Endothelial cell of umbilical vein (primary cell): ENCODE data around the gene TOMM20. TPM values are rescaled to one million over a fixed set of nuclear protein-coding genes. Genes with fewer than 3 reads are reported as not detected.

Source experiments
- BruUV-seq: library from RNA; stranded (reverse); fragments of 400-500 nt; replicated peaks from 2 replicates; lab custom pipeline; 2021; lab: Mats Ljungman, UMichigan
- CTCF ChIA-PET: fragments of 300-600, 350-600 bp; sonication (Branson Sonifier 250); formaldehyde crosslinking; loops from one replicate; lab custom pipeline; 2021; ENCODE audit warnings: antibody characterized with exemption, inconsistent platforms; lab: Charles Lee
- POLR2A ChIA-PET: fragments of 300-600, 350-600 bp; sonication (Branson Sonifier 250); formaldehyde crosslinking; loops from one replicate; lab custom pipeline; 2021; ENCODE audit warnings: antibody characterized with exemption, inconsistent platforms; lab: Charles Lee
- DNase-seq: peaks from one replicate; pipeline ENCODE4 v3.0.0-alpha.2; 2011; ENCODE audit warnings: low read depth, low spot score
- FAIRE-seq: peaks from 2 replicates; lab custom pipeline; 2011; peaks lifted over from hg19 to GRCh38; lab: Jason Lieb, UNC
- H2AFZ ChIP-seq: 2 replicates; pipeline ENCODE4 v1.6.0; 2012; ENCODE audit warnings: low read depth, low read length, control low read depth, inconsistent platforms
- H3K27ac ChIP-seq: 2 replicates; pipeline ENCODE4 v1.5.1; 2011; ENCODE audit warnings: low read depth, mild to moderate bottlenecking, control low read depth, low read length, moderate library complexity; ENCODE audit not compliant: insufficient read depth
- H3K27me3 ChIP-seq, 2 experiments: 2 replicates each; pipeline versions ENCODE4 v1.6.0 to v1.6.1; 2011; ENCODE audit warnings: low read length in 2 of 2, mixed read lengths in 1 of 2; ENCODE audit not compliant: control insufficient read depth in 2 of 2, insufficient read depth in 2 of 2
- H3K36me3 ChIP-seq, 2 experiments: 2 replicates in 1 of 2; 3 replicates in 1 of 2; pipeline ENCODE4 v1.5.1; 2011; ENCODE audit warnings: low read length in 2 of 2, mild to moderate bottlenecking in 1 of 2, moderate library complexity in 1 of 2; ENCODE audit not compliant: control insufficient read depth in 2 of 2, insufficient read depth in 2 of 2; ENCODE audit errors: extremely low read depth in 1 of 2
- H3K4me1 ChIP-seq: 3 replicates; pipeline ENCODE4 v1.5.1; 2011; ENCODE audit warnings: mild to moderate bottlenecking, low read length; ENCODE audit not compliant: control insufficient read depth, insufficient read depth; ENCODE audit errors: extremely low read depth
- H3K4me2 ChIP-seq: 2 replicates; pipeline ENCODE4 v1.6.1; 2011; ENCODE audit warnings: low read length, control low read depth, mixed read lengths; ENCODE audit not compliant: insufficient read depth
- H3K4me3 ChIP-seq, 3 experiments: fragments of 200-600 bp in 1 of 3; sonication (generic), shearing (Covaris generic) in 1 of 3; replicated peaks in 1 of 3; 2 replicates each; pipeline ENCODE4 v1.5.1; 2011 to 2016; ENCODE audit warnings: control low read depth in 3 of 3, low read length in 3 of 3, mild to moderate bottlenecking in 2 of 3, inconsistent platforms in 1 of 3, low read depth in 1 of 3, moderate library complexity in 1 of 3; ENCODE audit not compliant: insufficient read depth in 1 of 3
- H3K79me2 ChIP-seq: 2 replicates; pipeline ENCODE4 v1.6.0; 2012; ENCODE audit warnings: low read length, inconsistent platforms; ENCODE audit not compliant: control insufficient read depth, insufficient read depth
- H3K9ac ChIP-seq: replicated peaks from 2 replicates; pipeline ENCODE3; 2011; ENCODE audit warnings: low read length, control low read depth; ENCODE audit not compliant: insufficient read depth; ENCODE audit errors: extremely low read depth
- H3K9me1 ChIP-seq: replicated peaks from 3 replicates; pipeline ENCODE4 v1.6.0; 2011; ENCODE audit warnings: mild to moderate bottlenecking, low read length; ENCODE audit not compliant: control insufficient read depth, insufficient read depth; ENCODE audit errors: extremely low read depth
- H3K9me3 ChIP-seq: replicated peaks from 2 replicates; pipeline ENCODE4 v1.5.1; 2012; ENCODE audit warnings: low read length, inconsistent platforms; ENCODE audit not compliant: control insufficient read depth, insufficient read depth
- H4K20me1 ChIP-seq: replicated peaks from 2 replicates; pipeline ENCODE3; 2011; ENCODE audit warnings: mild to moderate bottlenecking, low read length; ENCODE audit not compliant: control insufficient read depth, insufficient read depth; ENCODE audit errors: extremely low read depth
- EZH2 ChIP-seq: IDR thresholded peaks from 2 replicates; pipeline ENCODE4 v1.6.1; 2012; ENCODE audit warnings: borderline replicate concordance, low read depth, mild to moderate bottlenecking, moderate library complexity, low read length, inconsistent platforms; ENCODE audit not compliant: severe bottlenecking
- GATA2 ChIP-seq: IDR thresholded peaks from 2 replicates; pipeline ENCODE4 v1.7.0; 2011; ENCODE audit warnings: low read depth, mild to moderate bottlenecking, moderate library complexity, mixed read lengths, low read length; ENCODE audit not compliant: insufficient read length, insufficient read depth
- JUN ChIP-seq: IDR thresholded peaks from 2 replicates; pipeline ENCODE4 v1.6.1; 2011; ENCODE audit warnings: borderline replicate concordance, low read depth; ENCODE audit not compliant: insufficient read length, insufficient read depth
- POLR2A ChIP-seq: IDR thresholded peaks from 2 replicates; pipeline ENCODE4 v1.6.1; 2012; ENCODE audit warnings: low read depth, mild to moderate bottlenecking, control low read depth, low read length
- POLR2AphosphoS5 ChIP-seq: IDR thresholded peaks from 2 replicates; pipeline ENCODE4 v1.6.1; 2012; ENCODE audit warnings: low read depth, mild to moderate bottlenecking, control low read depth, low read length, moderate library complexity; ENCODE audit not compliant: insufficient read depth
- dilution Hi-C: fragments of 300-500 bp; cut with MboI; formaldehyde crosslinking; loops from one replicate; pipeline ENCODE4 v1.15.0; 2019; ENCODE audit warnings: low sequenced_read_pairs; ENCODE audit not compliant: extremely low pct_ligation_motif_present
- intact Hi-C: fragments of 100-400 bp; cut with micrococcal nuclease; formaldehyde crosslinking; loops from one replicate; pipeline ENCODE4 v1.10.0; 2022
- polyA plus RNA-seq, 4 experiments: library from polyadenylated mRNA; depleted of rRNA in 3 of 4; stranded (reverse) in 3 of 4; unstranded in 1 of 4; fragments of >200 nt; gene quantifications; 2 replicates each; pipeline versions ENCODE4 v1.2.1 to v1.2.3, GENCODE V29; 2011 to 2012; ENCODE audit warnings: missing spikeins in 1 of 4
- total RNA-seq: library from RNA; stranded (reverse); gene quantifications from 2 replicates; pipeline ENCODE4 v1.2.3, GENCODE V29; 2021
- TF ChIP-seq, protein P1 (sequence below), 2 donors: IDR thresholded peaks; 1 replicate in 1 of 2; 2 replicates in 1 of 2; pipeline ENCODE4 v1.5.1; 2011; ENCODE audit warnings: low read length in 2 of 2, mild to moderate bottlenecking in 2 of 2, moderate library complexity in 2 of 2, control low read depth in 1 of 2, inconsistent platforms in 1 of 2, low read depth in 1 of 2; ENCODE audit not compliant: insufficient read depth in 1 of 2; ENCODE audit errors: extremely low read depth in 1 of 2
- TF ChIP-seq, protein P2 (sequence below): IDR thresholded peaks from 2 replicates; pipeline ENCODE4 v1.6.1; 2011; ENCODE audit not compliant: insufficient read depth, insufficient read length

TOMM20 gene
- total and polyA plus RNA-seq, 2 donors (not counting 3 experiments of a cell fraction or from before 2014, with no cell fraction given), result 42.5 to 98.4 TPM

- DNase-seq (no peak), FAIRE-seq (no peak)
- H3K9me1 ChIP-seq, result no peaks in the 10 kb centered on the region
- H3K79me2 ChIP-seq, result no peaks in the 10 kb centered on the region
- H3K4me2 ChIP-seq, result no peak overlapping the region
- no peak overlapping the region for H3K9ac ChIP-seq
- H3K9me3 ChIP-seq, result no peaks in the 10 kb centered on the region
- no peaks in the 10 kb centered on the region for H4K20me1 ChIP-seq
- H3K27ac ChIP-seq, result no peak overlapping the region
- H3K27me3 ChIP-seq, result no peaks in the 10 kb centered on the region
- ChIA-PET POLR2A (interaction anchor here (0.7 kb wide), 1 partner anchor 17 kb away, joined by 3 read pairs; no protein-coding TSS in a partner anchor), CTCF (no interaction called here)
- intact Hi-C loops, result no loop called here
- dilution Hi-C loops, result no loop called here
- peaks cover 5 to 9% of the 10 kb centered on the region in 2 experiments for H3K36me3 ChIP-seq
- no peak overlapping the region for H2AFZ ChIP-seq
- no peak overlapping the region for H3K4me3 ChIP-seq
- TF ChIP-seq POLR2AphosphoS5 (no peak), POLR2A (no peak), JUN (no peak), EZH2 (no peak), GATA2 (no peak)
- TF ChIP-seq, protein P1, sequence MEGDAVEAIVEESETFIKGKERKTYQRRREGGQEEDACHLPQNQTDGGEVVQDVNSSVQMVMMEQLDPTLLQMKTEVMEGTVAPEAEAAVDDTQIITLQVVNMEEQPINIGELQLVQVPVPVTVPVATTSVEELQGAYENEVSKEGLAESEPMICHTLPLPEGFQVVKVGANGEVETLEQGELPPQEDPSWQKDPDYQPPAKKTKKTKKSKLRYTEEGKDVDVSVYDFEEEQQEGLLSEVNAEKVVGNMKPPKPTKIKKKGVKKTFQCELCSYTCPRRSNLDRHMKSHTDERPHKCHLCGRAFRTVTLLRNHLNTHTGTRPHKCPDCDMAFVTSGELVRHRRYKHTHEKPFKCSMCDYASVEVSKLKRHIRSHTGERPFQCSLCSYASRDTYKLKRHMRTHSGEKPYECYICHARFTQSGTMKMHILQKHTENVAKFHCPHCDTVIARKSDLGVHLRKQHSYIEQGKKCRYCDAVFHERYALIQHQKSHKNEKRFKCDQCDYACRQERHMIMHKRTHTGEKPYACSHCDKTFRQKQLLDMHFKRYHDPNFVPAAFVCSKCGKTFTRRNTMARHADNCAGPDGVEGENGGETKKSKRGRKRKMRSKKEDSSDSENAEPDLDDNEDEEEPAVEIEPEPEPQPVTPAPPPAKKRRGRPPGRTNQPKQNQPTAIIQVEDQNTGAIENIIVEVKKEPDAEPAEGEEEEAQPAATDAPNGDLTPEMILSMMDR (IDR thresholded peaks at IDR 0.05; ENCODE audit: extremely low read depth in 1 of 2, insufficient read depth in 1 of 2, low read depth in 1 of 2, low read length in 2 of 2), result no peak
- TF ChIP-seq, protein P2, sequence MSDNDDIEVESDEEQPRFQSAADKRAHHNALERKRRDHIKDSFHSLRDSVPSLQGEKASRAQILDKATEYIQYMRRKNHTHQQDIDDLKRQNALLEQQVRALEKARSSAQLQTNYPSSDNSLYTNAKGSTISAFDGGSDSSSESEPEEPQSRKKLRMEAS, result no peak
- no peaks in the 10 kb centered on the region for H3K4me1 ChIP-seq
- BruUV-seq, result no TSS peak
These were observed 41.3 kb upstream of the TOMM20 start for GRCh38 chr1:235169986-235170385.
